ENCODE results near the gene KLHL5. TPM values are rescaled to one million over a fixed set of nuclear protein-coding genes. Genes with fewer than 3 reads are reported as not detected.
A peak's percentile ranks its signal among the peaks of the same experiment; 100 is the strongest.
"Not testable (repeated sequence)": the region's sequence is repeated elsewhere in the genome, so short reads cannot be mapped to it uniquely, and the experiment has no call there.

KLHL5 gene
- polyA plus RNA-seq, 1 experiment, result 184 TPM

DNA sequence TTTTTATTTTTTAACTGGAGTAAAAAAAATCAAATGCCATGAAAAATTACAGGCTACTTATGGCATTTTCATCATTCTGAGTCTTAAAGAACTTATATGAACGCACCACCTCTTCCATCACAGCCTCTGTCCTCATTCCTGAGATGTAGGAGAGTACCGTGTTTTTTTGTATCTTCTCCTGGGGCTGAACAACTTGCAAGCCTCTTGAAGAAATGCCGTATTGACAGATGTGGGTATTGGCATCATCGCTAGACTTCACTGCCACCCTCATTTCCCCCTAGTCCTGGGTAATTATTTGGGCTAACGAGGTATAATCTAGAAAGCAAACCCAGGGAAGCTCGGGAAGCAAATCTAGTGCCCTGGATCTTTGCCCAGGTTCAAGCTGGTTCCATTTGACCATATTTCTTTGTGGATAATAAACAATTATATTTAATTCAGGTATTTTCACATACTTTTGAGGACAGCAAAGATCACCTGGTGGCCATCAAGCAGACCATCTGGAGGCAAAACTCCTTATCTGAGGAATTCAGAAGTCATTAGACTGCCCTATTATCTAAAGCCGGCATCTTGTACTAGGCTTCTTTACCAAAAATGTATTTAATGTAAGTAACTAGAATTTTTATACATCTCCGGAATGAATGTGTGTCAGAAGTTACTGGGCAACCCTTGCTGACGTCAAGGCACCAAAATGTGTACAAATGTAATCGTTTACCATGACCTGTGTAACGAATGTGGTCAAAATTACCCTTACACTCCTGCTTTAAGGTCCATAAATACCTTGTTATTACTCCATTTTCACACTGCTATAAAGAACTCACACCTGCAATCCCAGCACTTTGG is 64.4 kb downstream of the KLHL5 start:
- CTCF ChIA-PET, result interaction anchor here (0.9 to 1.0 kb wide), 2 partner anchors 9 kb away, joined by 3 read pairs; no protein-coding TSS in a partner anchor
- DNase-seq (ENCODE audit: low read depth, low spot score), result no peak
- TF ChIP-seq, protein P1, sequence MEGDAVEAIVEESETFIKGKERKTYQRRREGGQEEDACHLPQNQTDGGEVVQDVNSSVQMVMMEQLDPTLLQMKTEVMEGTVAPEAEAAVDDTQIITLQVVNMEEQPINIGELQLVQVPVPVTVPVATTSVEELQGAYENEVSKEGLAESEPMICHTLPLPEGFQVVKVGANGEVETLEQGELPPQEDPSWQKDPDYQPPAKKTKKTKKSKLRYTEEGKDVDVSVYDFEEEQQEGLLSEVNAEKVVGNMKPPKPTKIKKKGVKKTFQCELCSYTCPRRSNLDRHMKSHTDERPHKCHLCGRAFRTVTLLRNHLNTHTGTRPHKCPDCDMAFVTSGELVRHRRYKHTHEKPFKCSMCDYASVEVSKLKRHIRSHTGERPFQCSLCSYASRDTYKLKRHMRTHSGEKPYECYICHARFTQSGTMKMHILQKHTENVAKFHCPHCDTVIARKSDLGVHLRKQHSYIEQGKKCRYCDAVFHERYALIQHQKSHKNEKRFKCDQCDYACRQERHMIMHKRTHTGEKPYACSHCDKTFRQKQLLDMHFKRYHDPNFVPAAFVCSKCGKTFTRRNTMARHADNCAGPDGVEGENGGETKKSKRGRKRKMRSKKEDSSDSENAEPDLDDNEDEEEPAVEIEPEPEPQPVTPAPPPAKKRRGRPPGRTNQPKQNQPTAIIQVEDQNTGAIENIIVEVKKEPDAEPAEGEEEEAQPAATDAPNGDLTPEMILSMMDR (IDR thresholded peaks at IDR 0.05; ENCODE audit: low read depth, low read length), result no peak
- Histone ChIP-seq H3K4me3 (ENCODE audit: low read depth, low read length) (no peak overlapping the region), H3K27me3 (ENCODE audit: control insufficient read depth, insufficient read depth, low read length) (no peaks in the 10 kb centered on the region), H3K27ac (ENCODE audit: low read depth, low read length) (no peak overlapping the region), H3K9me3 (ENCODE audit: control insufficient read depth, insufficient read depth, low read length) (no peaks in the 10 kb centered on the region)
- POLR2A ChIA-PET, result no interaction called here

DNA sequence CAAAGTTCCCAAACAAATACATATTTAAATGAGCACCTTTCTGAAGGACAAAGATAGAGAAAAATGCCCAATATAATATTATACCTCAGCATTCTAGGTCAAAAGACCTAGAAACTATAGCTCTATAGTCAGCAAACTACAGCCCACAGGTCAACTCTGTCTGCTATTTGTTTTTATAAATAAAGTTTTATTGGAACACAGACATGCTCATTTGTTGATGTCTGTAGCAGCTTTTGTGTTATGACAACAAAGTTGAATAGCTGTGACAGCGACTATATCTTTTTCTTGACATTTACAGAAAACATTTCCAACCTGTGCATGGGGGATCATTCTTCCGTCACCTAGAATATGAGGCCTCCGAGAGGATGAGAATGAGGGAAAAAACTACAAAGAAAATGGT is 71.6 kb downstream of the KLHL5 start:
- TF ChIP-seq, protein P1 (IDR thresholded peaks at IDR 0.05; ENCODE audit: low read depth, low read length), result no peak
- POLR2A ChIA-PET, result interaction anchor here (1.1 kb wide), 1 partner anchor 185 kb away, joined by 4 read pairs; no protein-coding TSS in a partner anchor
- Histone ChIP-seq H3K27me3 (ENCODE audit: control insufficient read depth, insufficient read depth, low read length) (no peaks in the 10 kb centered on the region), H3K9me3 (ENCODE audit: control insufficient read depth, insufficient read depth, low read length) (no peaks in the 10 kb centered on the region), H3K4me3 (ENCODE audit: low read depth, low read length) (no peak overlapping the region), H3K27ac (ENCODE audit: low read depth, low read length) (no peak overlapping the region)
- CTCF ChIA-PET, result interaction anchor here (0.8 to 3.2 kb wide), 4 partner anchors 231 to 374 kb away, joined by 3 to 24 read pairs (median 4); partner anchors contain the start of gene TLR10
- DNase-seq (ENCODE audit: low read depth, low spot score), result no peak

DNA sequence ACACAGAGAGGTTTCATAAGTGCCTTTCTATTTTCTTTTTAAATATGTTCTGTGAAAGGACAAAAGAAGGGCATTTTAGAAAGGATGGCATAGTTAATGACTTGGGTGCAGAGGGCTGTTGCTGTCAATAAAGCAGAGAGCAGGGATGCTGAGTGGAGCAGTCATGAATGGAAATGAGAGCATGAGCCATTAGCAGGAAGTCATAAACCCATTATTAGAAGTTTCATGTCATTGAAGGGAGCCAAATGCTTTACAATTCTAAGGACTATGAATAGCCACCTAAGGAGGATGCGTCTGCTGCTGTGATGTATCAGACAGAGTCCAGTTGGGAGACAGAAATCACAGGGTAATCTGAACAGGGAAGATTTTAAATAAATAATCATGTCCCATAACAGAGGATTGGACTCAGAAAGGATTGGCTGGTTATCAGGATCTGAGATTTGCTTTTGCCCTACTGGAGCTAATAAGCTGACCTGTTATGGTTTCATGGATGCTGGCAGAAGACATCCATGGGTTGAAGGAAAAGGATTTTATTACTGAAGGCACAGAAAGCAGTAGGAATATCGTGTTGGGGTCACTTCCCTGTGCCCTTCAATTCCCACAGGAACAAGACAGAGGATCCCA is 72.8 kb downstream of the KLHL5 start:
- TF ChIP-seq, protein P1 (IDR thresholded peaks at IDR 0.05; ENCODE audit: low read depth, low read length), result no peak
- H3K9me3 ChIP-seq (ENCODE audit: control insufficient read depth, insufficient read depth, low read length), result no peaks in the 10 kb centered on the region
- DNase-seq (ENCODE audit: low read depth, low spot score), result no peak
- POLR2A ChIA-PET, result interaction anchor here (0.5 kb wide), 1 partner anchor 223 kb away, joined by 3 read pairs; no protein-coding TSS in a partner anchor
- no peak overlapping the region for H3K4me3 ChIP-seq (ENCODE audit: low read depth, low read length)
- peak overlapping the region; percentile 41 for H3K27ac ChIP-seq (ENCODE audit: low read depth, low read length)
- H3K27me3 ChIP-seq (ENCODE audit: control insufficient read depth, insufficient read depth, low read length), result no peaks in the 10 kb centered on the region
- CTCF ChIA-PET, result interaction anchor here (0.6 to 3.2 kb wide), 45 partner anchors 8 to 506 kb away, joined by 3 to 32 read pairs (median 4); partner anchors contain the start of genes TLR1 and TLR10

DNA sequence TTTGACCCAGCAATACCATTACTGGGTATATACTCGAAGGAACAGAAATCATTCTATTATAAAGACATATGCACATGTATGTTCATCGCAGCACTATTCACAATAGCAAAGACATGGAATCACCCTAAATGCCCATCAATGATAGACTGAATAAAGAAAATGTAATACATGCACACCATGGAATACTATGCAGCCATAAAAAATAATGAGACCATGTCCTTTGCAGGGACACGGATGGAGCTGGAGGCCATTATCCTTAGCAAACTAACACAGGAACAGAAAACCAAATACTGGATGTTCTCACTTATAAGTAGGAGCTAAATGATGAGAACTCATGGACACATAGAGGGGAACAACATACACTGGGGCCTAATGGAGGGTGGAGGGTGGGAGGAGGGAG is 76.2 kb downstream of the KLHL5 start:
- DNase-seq (ENCODE audit: low read depth, low spot score); H3K4me3 ChIP-seq (ENCODE audit: low read depth, low read length); H3K27me3 ChIP-seq (ENCODE audit: control insufficient read depth, insufficient read depth, low read length); H3K27ac ChIP-seq (ENCODE audit: low read depth, low read length); H3K9me3 ChIP-seq (ENCODE audit: control insufficient read depth, insufficient read depth, low read length); POLR2A ChIA-PET: not testable (repeated sequence)
- CTCF ChIA-PET, result interaction anchor here (1.0 to 1.3 kb wide), 2 partner anchors 235 to 379 kb away, joined by 3 to 6 read pairs; no protein-coding TSS in a partner anchor

DNA sequence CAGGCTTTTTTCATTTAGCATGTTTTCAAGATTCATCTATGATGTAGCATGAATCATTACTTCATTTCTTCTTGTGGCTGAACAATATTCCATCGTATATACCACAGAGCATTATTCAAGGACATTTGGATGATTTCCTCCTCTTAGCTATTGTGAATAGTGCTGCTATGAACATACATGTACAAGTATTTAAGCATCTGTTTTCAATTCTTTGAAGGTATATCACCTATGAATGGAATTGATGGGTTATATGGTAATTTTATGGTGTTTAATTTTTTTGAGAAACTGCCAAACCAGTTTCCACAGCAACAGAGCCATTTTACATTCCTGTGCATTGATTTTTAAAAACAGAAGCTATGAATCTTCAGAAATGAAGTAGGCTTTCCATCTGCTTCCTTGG is 84.2 kb downstream of the KLHL5 start:
- no peak overlapping the region for H3K4me3 ChIP-seq (ENCODE audit: low read depth, low read length)
- POLR2A ChIA-PET, result no interaction called here
- H3K9me3 ChIP-seq (ENCODE audit: control insufficient read depth, insufficient read depth, low read length), result no peaks in the 10 kb centered on the region; the same call in 1 of the 2 replicates
- CTCF ChIA-PET, result interaction anchor here (1.0 to 3.1 kb wide), 3 partner anchors 11 to 36 kb away, joined by 3 to 18 read pairs (median 3); partner anchors contain the start of gene WDR19
- no peak for DNase-seq (ENCODE audit: low read depth, low spot score)
- TF ChIP-seq, protein P1 (IDR thresholded peaks at IDR 0.05; ENCODE audit: low read depth, low read length), result no peak
- no peak overlapping the region for H3K27ac ChIP-seq (ENCODE audit: low read depth, low read length)
- no peaks in the 10 kb centered on the region for H3K27me3 ChIP-seq (ENCODE audit: control insufficient read depth, insufficient read depth, low read length)
